ENCODE measurements around the gene CAMTA1. TPM values are rescaled to one million over a fixed set of nuclear protein-coding genes. Genes with fewer than 3 reads are reported as not detected.

Gene CAMTA1
- total RNA-seq, 3 donors from 2014 or later, result 73.4 to 114 (median 82.6) TPM

- ATAC-seq (no peak), DNase-seq (no peak)
- no peaks in the 10 kb centered on the region for H3K9me3 ChIP-seq
- intact Hi-C loops (cut with DNase I, micrococcal nuclease), result no loop called here
- no peak overlapping the region for H3K4me3 ChIP-seq
- TF ChIP-seq CTCF (IDR thresholded peaks at IDR 0.05), result no peak
- no peaks in the 10 kb centered on the region for H3K4me1 ChIP-seq (ENCODE audit: low read depth)
- H3K36me3 ChIP-seq (ENCODE audit: low read depth), result no peaks in the 10 kb centered on the region
Measured at GRCh38 chr1:7108251-7108650, 323.0 kb downstream of the CAMTA1 start.

GRCh38 chr1:7109901-7110300, 324.6 kb downstream of the CAMTA1 start:
- intact Hi-C loops (cut with DNase I, micrococcal nuclease), result no loop called here
- ATAC-seq, result no peak
- H3K4me1 ChIP-seq (ENCODE audit: low read depth), result no peaks in the 10 kb centered on the region
- no peak overlapping the region for H3K4me3 ChIP-seq
- H3K9me3 ChIP-seq, result no peaks in the 10 kb centered on the region
- H3K36me3 ChIP-seq (ENCODE audit: low read depth), result no peaks in the 10 kb centered on the region
- no peak for DNase-seq
- no peak for TF ChIP-seq CTCF (IDR thresholded peaks at IDR 0.05)

GRCh38 chr1:7110321-7110720, 325.1 kb downstream of the CAMTA1 start:
- Histone ChIP-seq H3K4me1 (ENCODE audit: low read depth) (no peaks in the 10 kb centered on the region), H3K36me3 (ENCODE audit: low read depth) (no peaks in the 10 kb centered on the region), H3K9me3 (no peaks in the 10 kb centered on the region), H3K4me3 (no peak overlapping the region)
- ATAC-seq (no peak), DNase-seq (no peak)
- intact Hi-C loops (cut with DNase I, micrococcal nuclease), result no loop called here
- no peak for TF ChIP-seq CTCF (IDR thresholded peaks at IDR 0.05)

- Histone ChIP-seq H3K36me3 (ENCODE audit: low read depth) (no peaks in the 10 kb centered on the region), H3K9me3 (no peaks in the 10 kb centered on the region), H3K4me3 (no peak overlapping the region), H3K4me1 (ENCODE audit: low read depth) (no peaks in the 10 kb centered on the region)
- intact Hi-C loops (cut with DNase I, micrococcal nuclease), result no loop called here
- DNase-seq (no peak), ATAC-seq (no peak)
- TF ChIP-seq CTCF (IDR thresholded peaks at IDR 0.05), result no peak
Measured at GRCh38 chr1:7111853-7112252, 326.6 kb downstream of the CAMTA1 start.

- intact Hi-C loops (cut with DNase I, micrococcal nuclease), result no loop called here
- Histone ChIP-seq H3K9me3 (no peaks in the 10 kb centered on the region), H3K4me1 (ENCODE audit: low read depth) (no peaks in the 10 kb centered on the region), H3K36me3 (ENCODE audit: low read depth) (no peaks in the 10 kb centered on the region), H3K4me3 (no peak overlapping the region)
- ATAC-seq (no peak), DNase-seq (no peak)
- TF ChIP-seq CTCF (IDR thresholded peaks at IDR 0.05), result no peak
Measured at GRCh38 chr1:7113136-7113535, 327.9 kb downstream of the CAMTA1 start.

- intact Hi-C loops (cut with DNase I, micrococcal nuclease), result no loop called here
- no peaks in the 10 kb centered on the region for H3K9me3 ChIP-seq
- no peaks in the 10 kb centered on the region for H3K36me3 ChIP-seq (ENCODE audit: low read depth)
- DNase-seq, result no peak
- no peak overlapping the region for H3K4me3 ChIP-seq
- ATAC-seq, result no peak
- no peak for TF ChIP-seq CTCF (IDR thresholded peaks at IDR 0.05)
- H3K4me1 ChIP-seq (ENCODE audit: low read depth), result no peaks in the 10 kb centered on the region
Measured at GRCh38 chr1:7113822-7114221, 328.6 kb downstream of the CAMTA1 start.

Data from mucosa of descending colon (tissue), 3 donors.